ENCODE results near the gene MYF5. TPM values are rescaled to one million over a fixed set of nuclear protein-coding genes. Genes with fewer than 3 reads are reported as not detected.

MYF5 gene
- total and polyA plus RNA-seq, 9 of the 15 experiments (the other 6 are each of a cell fraction or from before 2014, with no cell fraction given) = not detected

DNA sequence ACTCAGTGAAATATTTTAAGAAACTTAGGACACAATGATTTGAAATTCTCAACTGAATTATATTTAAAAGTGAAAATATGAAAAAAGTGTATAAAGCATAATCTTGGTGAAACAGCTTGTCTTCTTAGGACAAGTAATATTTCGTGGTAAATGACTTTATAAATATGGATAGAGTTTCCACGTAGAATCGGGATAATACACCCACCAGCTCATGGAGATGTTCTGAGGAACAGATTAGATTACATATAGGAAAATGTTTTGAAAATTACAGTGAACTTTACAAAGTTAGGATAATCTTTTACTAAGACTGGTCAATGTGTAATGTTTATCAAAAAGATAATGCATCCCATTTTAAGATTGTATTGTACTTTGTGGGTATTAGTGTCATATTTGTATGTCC, 34.9 kb upstream of the MYF5 start:
- Histone ChIP-seq H3K79me2 (ENCODE audit: control insufficient read depth, insufficient read depth, low read length) (no peaks in the 10 kb centered on the region), H3K9me3 (replicated peaks; ENCODE audit: control insufficient read depth, insufficient read depth, low read depth, low read length) (0 out of 2 replicates have a peak, but pooled peaks cover 2% of the 10 kb centered on the region), H3K27ac (ENCODE audit: extremely low read depth, low read depth, low read length) (no peak overlapping the region), H3K4me1 (replicated peaks in 1 of 2; ENCODE audit: control insufficient read depth in 2 of 2, insufficient read depth in 2 of 2, low read length in 2 of 2) (no peaks in the 10 kb centered on the region), H3K9ac (ENCODE audit: insufficient read depth in 1 of 2, low read depth in 2 of 2, low read length in 2 of 2) (no peak overlapping the region), H3K9me1 (ENCODE audit: control insufficient read depth, insufficient read depth, low read length) (no peaks in the 10 kb centered on the region), H3K4me2 (ENCODE audit: insufficient read depth, low read length) (no peak overlapping the region), H3K36me3 (ENCODE audit: control insufficient read depth, insufficient read depth, low read length) (no peaks in the 10 kb centered on the region), H4K20me1 (replicated peaks; ENCODE audit: control insufficient read depth, insufficient read depth, low read length) (no peaks in the 10 kb centered on the region), H3K4me3 (no peak overlapping the region), H3K27me3 (ENCODE audit: control insufficient read depth in 2 of 2, insufficient read depth in 2 of 2, low read length in 2 of 2) (no peaks in the 10 kb centered on the region), H2AFZ (ENCODE audit: low read depth, low read length) (no peak overlapping the region)
- POLR2A ChIA-PET = no interaction called here
- intact Hi-C loops (cut with micrococcal nuclease) (no loop called here), in situ Hi-C loops (cut with MboI) (no loop called here)
- WGBS (ENCODE audit: insufficient coverage, low coverage, missing lambda C conversion rate) = 0% methylated on average over 3 of the region's 3 CpGs
- no TSS peak for BruUV-seq (replicated peaks)
- DNase-seq (ENCODE audit: extremely low read depth in 1 of 4, low spot score in 3 of 4) (no peak), ATAC-seq (no peak), FAIRE-seq (no peak)
- CTCF ChIA-PET (ENCODE audit: low intra/inter-chr PET ratio) = no interaction called here
- TF ChIP-seq ZNF41 (CRISPR knock-in tag; conservative IDR thresholded peaks at IDR 0.05) = no peak
- TF ChIP-seq NFXL1 (CRISPR knock-in tag; IDR thresholded peaks at IDR 0.05) = no peak
- TF ChIP-seq SAFB2 (IDR thresholded peaks at IDR 0.05; ENCODE audit: borderline replicate concordance, low read depth, low read length, severe bottlenecking) = no peak
- no peak for TF ChIP-seq ZNF24 (IDR thresholded peaks at IDR 0.05)
- no peak for TF ChIP-seq PHF8 (IDR thresholded peaks at IDR 0.05; ENCODE audit: borderline replicate concordance, low read length)
- TF ChIP-seq, protein P1, sequence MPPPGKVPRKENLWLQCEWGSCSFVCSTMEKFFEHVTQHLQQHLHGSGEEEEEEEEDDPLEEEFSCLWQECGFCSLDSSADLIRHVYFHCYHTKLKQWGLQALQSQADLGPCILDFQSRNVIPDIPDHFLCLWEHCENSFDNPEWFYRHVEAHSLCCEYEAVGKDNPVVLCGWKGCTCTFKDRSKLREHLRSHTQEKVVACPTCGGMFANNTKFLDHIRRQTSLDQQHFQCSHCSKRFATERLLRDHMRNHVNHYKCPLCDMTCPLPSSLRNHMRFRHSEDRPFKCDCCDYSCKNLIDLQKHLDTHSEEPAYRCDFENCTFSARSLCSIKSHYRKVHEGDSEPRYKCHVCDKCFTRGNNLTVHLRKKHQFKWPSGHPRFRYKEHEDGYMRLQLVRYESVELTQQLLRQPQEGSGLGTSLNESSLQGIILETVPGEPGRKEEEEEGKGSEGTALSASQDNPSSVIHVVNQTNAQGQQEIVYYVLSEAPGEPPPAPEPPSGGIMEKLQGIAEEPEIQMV (tag; conservative IDR thresholded peaks at IDR 0.05; ENCODE audit: low read depth) = no peak
- TF ChIP-seq MEF2D (tag; conservative IDR thresholded peaks at IDR 0.05; ENCODE audit: low read depth) = no peak
- no peak for TF ChIP-seq ZNF766 (CRISPR knock-in tag; conservative IDR thresholded peaks at IDR 0.05)
- no peak for TF ChIP-seq MTF1 (CRISPR knock-in tag; IDR thresholded peaks at IDR 0.05; ENCODE audit: borderline replicate concordance)
- TF ChIP-seq PTRF (tag; IDR thresholded peaks at IDR 0.05) = no peak
- TF ChIP-seq, protein P2, sequence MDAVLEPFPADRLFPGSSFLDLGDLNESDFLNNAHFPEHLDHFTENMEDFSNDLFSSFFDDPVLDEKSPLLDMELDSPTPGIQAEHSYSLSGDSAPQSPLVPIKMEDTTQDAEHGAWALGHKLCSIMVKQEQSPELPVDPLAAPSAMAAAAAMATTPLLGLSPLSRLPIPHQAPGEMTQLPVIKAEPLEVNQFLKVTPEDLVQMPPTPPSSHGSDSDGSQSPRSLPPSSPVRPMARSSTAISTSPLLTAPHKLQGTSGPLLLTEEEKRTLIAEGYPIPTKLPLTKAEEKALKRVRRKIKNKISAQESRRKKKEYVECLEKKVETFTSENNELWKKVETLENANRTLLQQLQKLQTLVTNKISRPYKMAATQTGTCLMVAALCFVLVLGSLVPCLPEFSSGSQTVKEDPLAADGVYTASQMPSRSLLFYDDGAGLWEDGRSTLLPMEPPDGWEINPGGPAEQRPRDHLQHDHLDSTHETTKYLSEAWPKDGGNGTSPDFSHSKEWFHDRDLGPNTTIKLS (IDR thresholded peaks at IDR 0.05; ENCODE audit: borderline replicate concordance, low read depth) = no peak
- no peak for TF ChIP-seq ZNF644 (tag; IDR thresholded peaks at IDR 0.05; ENCODE audit: low read depth)
- TF ChIP-seq ETS2 (tag; IDR thresholded peaks at IDR 0.05; ENCODE audit: borderline replicate concordance, poor library complexity, severe bottlenecking) = no peak
- TF ChIP-seq CBX3 (IDR thresholded peaks at IDR 0.05; ENCODE audit: borderline replicate concordance in 1 of 2, low read length in 2 of 2) = no peak
- no peak for TF ChIP-seq MCM5 (IDR thresholded peaks at IDR 0.05; ENCODE audit: low read depth)
- TF ChIP-seq, protein P3, sequence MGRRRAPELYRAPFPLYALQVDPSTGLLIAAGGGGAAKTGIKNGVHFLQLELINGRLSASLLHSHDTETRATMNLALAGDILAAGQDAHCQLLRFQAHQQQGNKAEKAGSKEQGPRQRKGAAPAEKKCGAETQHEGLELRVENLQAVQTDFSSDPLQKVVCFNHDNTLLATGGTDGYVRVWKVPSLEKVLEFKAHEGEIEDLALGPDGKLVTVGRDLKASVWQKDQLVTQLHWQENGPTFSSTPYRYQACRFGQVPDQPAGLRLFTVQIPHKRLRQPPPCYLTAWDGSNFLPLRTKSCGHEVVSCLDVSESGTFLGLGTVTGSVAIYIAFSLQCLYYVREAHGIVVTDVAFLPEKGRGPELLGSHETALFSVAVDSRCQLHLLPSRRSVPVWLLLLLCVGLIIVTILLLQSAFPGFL (CRISPR knock-in tag; IDR thresholded peaks at IDR 0.05) = no peak
- TF ChIP-seq, protein P4, sequence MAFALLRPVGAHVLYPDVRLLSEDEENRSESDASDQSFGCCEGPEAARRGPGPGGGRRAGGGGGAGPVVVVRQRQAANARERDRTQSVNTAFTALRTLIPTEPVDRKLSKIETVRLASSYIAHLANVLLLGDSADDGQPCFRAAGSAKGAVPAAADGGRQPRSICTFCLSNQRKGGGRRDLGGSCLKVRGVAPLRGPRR (CRISPR knock-in tag; IDR thresholded peaks at IDR 0.05) = no peak
- TF ChIP-seq SPI1 (IDR thresholded peaks at IDR 0.05; ENCODE audit: borderline replicate concordance, low read depth, low read length) = no peak

Data from K562 (cell line).